Measurements from ENCODE around the gene CD302.
"Not testable (repeated sequence)": the region's sequence is repeated elsewhere in the genome, so short reads cannot be mapped to it uniquely, and the experiment has no call there.

CD302 gene

GRCh38 chr2:159821775-159822477 is 23.9 kb upstream of the CD302 start:
- not testable (repeated sequence) for H3K27ac ChIP-seq (ENCODE audit: low read length); H3K27me3 ChIP-seq (ENCODE audit: insufficient read depth, low read length, poor library complexity); H3K36me3 ChIP-seq (ENCODE audit: insufficient read depth, low read length); H3K4me1 ChIP-seq (ENCODE audit: insufficient read depth, low read length); H3K9ac ChIP-seq (ENCODE audit: low read depth, low read length); DNase-seq; H3K4me3 ChIP-seq (ENCODE audit: low read depth in 1 of 2, low read length in 2 of 2); H2AFZ ChIP-seq (ENCODE audit: low read depth, low read length); H3K79me2 ChIP-seq (ENCODE audit: insufficient read depth, low read length); H3K4me2 ChIP-seq (ENCODE audit: insufficient read depth, low read length); H4K20me1 ChIP-seq (ENCODE audit: insufficient read depth, low read length); H3K9me3 ChIP-seq (ENCODE audit: insufficient read depth, low read length, severe bottlenecking); ATAC-seq (ENCODE audit: insufficient read depth, low read depth)

- no peaks in the 10 kb centered on the region for H4K20me1 ChIP-seq (ENCODE audit: insufficient read depth, low read length)
- no peaks in the 10 kb centered on the region for H3K36me3 ChIP-seq (ENCODE audit: insufficient read depth, low read length)
- no peak overlapping the region for H3K27ac ChIP-seq (ENCODE audit: low read length)
- no peak overlapping the region for H3K9ac ChIP-seq (ENCODE audit: low read depth, low read length)
- no peak overlapping the region for H3K4me3 ChIP-seq (ENCODE audit: low read depth in 1 of 2, low read length in 2 of 2)
- no peaks in the 10 kb centered on the region for H3K9me3 ChIP-seq (ENCODE audit: insufficient read depth, low read length, severe bottlenecking)
- no peak overlapping the region for H3K4me2 ChIP-seq (ENCODE audit: insufficient read depth, low read length)
- DNase-seq (no peak), ATAC-seq (ENCODE audit: insufficient read depth, low read depth) (no peak)
- no peaks in the 10 kb centered on the region for H3K79me2 ChIP-seq (ENCODE audit: insufficient read depth, low read length)
- no peaks in the 10 kb centered on the region for H3K4me1 ChIP-seq (ENCODE audit: insufficient read depth, low read length)
- no peak overlapping the region for H2AFZ ChIP-seq (ENCODE audit: low read depth, low read length)
- no peak for TF ChIP-seq EZH2 (IDR thresholded peaks at IDR 0.05; ENCODE audit: borderline replicate concordance, low read depth, low read length, severe bottlenecking)
- H3K27me3 ChIP-seq (ENCODE audit: insufficient read depth, low read length, poor library complexity) = no peaks in the 10 kb centered on the region
These were observed 20.9 kb upstream of the CD302 start for GRCh38 chr2:159818940-159819339.

GRCh38 chr2:159817283-159817682 is 19.3 kb upstream of the CD302 start:
- H3K4me2 ChIP-seq (ENCODE audit: insufficient read depth, low read length) = no peak overlapping the region
- no peaks in the 10 kb centered on the region for H4K20me1 ChIP-seq (ENCODE audit: insufficient read depth, low read length)
- TF ChIP-seq EZH2 (IDR thresholded peaks at IDR 0.05; ENCODE audit: borderline replicate concordance, low read depth, low read length, severe bottlenecking) (no peak), CTCF (IDR thresholded peaks at IDR 0.05; ENCODE audit: borderline replicate concordance, extremely low read depth, low read length, poor library complexity, severe bottlenecking) (no peak)
- no peak for DNase-seq
- no peaks in the 10 kb centered on the region for H3K79me2 ChIP-seq (ENCODE audit: insufficient read depth, low read length)
- ATAC-seq (ENCODE audit: insufficient read depth, low read depth) = no peak
- no peak overlapping the region for H3K9ac ChIP-seq (ENCODE audit: low read depth, low read length)
- no peak overlapping the region for H3K27ac ChIP-seq (ENCODE audit: low read length)
- H3K27me3 ChIP-seq (ENCODE audit: insufficient read depth, low read length, poor library complexity) = no peaks in the 10 kb centered on the region
- H3K4me1 ChIP-seq (ENCODE audit: insufficient read depth, low read length) = no peaks in the 10 kb centered on the region
- H3K36me3 ChIP-seq (ENCODE audit: insufficient read depth, low read length) = no peaks in the 10 kb centered on the region
- no peaks in the 10 kb centered on the region for H3K9me3 ChIP-seq (ENCODE audit: insufficient read depth, low read length, severe bottlenecking)
- no peak overlapping the region for H3K4me3 ChIP-seq (ENCODE audit: low read depth in 1 of 2, low read length in 2 of 2)
- H2AFZ ChIP-seq (ENCODE audit: low read depth, low read length) = no peak overlapping the region

- no peaks in the 10 kb centered on the region for H3K27me3 ChIP-seq (ENCODE audit: insufficient read depth, low read length, poor library complexity)
- no peak overlapping the region for H3K27ac ChIP-seq (ENCODE audit: low read length)
- ATAC-seq (ENCODE audit: insufficient read depth, low read depth) (no peak), DNase-seq (no peak)
- no peaks in the 10 kb centered on the region for H3K79me2 ChIP-seq (ENCODE audit: insufficient read depth, low read length)
- no peaks in the 10 kb centered on the region for H3K36me3 ChIP-seq (ENCODE audit: insufficient read depth, low read length)
- TF ChIP-seq CTCF (IDR thresholded peaks at IDR 0.05; ENCODE audit: borderline replicate concordance, extremely low read depth, low read length, poor library complexity, severe bottlenecking) = no peak
- no peak for TF ChIP-seq EZH2 (IDR thresholded peaks at IDR 0.05; ENCODE audit: borderline replicate concordance, low read depth, low read length, severe bottlenecking)
- no peaks in the 10 kb centered on the region for H3K9me3 ChIP-seq (ENCODE audit: insufficient read depth, low read length, severe bottlenecking)
- no peak overlapping the region for H3K9ac ChIP-seq (ENCODE audit: low read depth, low read length)
- no peak overlapping the region for H3K4me3 ChIP-seq (ENCODE audit: low read depth in 1 of 2, low read length in 2 of 2)
- no peaks in the 10 kb centered on the region for H3K4me1 ChIP-seq (ENCODE audit: insufficient read depth, low read length)
- H3K4me2 ChIP-seq (ENCODE audit: insufficient read depth, low read length) = no peak overlapping the region
- H4K20me1 ChIP-seq (ENCODE audit: insufficient read depth, low read length) = no peaks in the 10 kb centered on the region
- no peak overlapping the region for H2AFZ ChIP-seq (ENCODE audit: low read depth, low read length)
These were observed 13.2 kb upstream of the CD302 start for GRCh38 chr2:159811232-159811631.

Data from DND-41 (cell line).